ENCODE data around the gene SLC2A8.

- TF ChIP-seq POLR2A (IDR thresholded peaks at IDR 0.05; ENCODE audit: low read depth, low read length) (no peak), POLR2AphosphoS5 (IDR thresholded peaks at IDR 0.05; ENCODE audit: low read depth, low read length) (no peak), TAF1 (IDR thresholded peaks at IDR 0.05; ENCODE audit: borderline replicate concordance, low read depth, low read length) (no peak)
Observed at GRCh38 chr9:127451608-127451857, 54.6 kb downstream of the SLC2A8 start.

Measured in GM12892 (cell line).